ENCODE measurements around the gene THSD1.

GRCh38 chr13:52348983-52349780 lies 56.8 kb downstream of the THSD1 start:
- TF ChIP-seq, protein P1, sequence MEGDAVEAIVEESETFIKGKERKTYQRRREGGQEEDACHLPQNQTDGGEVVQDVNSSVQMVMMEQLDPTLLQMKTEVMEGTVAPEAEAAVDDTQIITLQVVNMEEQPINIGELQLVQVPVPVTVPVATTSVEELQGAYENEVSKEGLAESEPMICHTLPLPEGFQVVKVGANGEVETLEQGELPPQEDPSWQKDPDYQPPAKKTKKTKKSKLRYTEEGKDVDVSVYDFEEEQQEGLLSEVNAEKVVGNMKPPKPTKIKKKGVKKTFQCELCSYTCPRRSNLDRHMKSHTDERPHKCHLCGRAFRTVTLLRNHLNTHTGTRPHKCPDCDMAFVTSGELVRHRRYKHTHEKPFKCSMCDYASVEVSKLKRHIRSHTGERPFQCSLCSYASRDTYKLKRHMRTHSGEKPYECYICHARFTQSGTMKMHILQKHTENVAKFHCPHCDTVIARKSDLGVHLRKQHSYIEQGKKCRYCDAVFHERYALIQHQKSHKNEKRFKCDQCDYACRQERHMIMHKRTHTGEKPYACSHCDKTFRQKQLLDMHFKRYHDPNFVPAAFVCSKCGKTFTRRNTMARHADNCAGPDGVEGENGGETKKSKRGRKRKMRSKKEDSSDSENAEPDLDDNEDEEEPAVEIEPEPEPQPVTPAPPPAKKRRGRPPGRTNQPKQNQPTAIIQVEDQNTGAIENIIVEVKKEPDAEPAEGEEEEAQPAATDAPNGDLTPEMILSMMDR (IDR thresholded peaks at IDR 0.05; ENCODE audit: low read depth, low read length, missing input control) = no peak
- TF ChIP-seq JUND (IDR thresholded peaks at IDR 0.05) = no peak

Measured in liver (tissue), 3 donors.